ENCODE results near the gene ABHD15. TPM values are rescaled to one million over a fixed set of nuclear protein-coding genes. Genes with fewer than 3 reads are reported as not detected.

Gene ABHD15
- total and polyA plus RNA-seq, 9 of the 15 experiments (the other 6 are each of a cell fraction or from before 2014, with no cell fraction given), result 0.85 to 4.2 (median 2.1) TPM

DNA sequence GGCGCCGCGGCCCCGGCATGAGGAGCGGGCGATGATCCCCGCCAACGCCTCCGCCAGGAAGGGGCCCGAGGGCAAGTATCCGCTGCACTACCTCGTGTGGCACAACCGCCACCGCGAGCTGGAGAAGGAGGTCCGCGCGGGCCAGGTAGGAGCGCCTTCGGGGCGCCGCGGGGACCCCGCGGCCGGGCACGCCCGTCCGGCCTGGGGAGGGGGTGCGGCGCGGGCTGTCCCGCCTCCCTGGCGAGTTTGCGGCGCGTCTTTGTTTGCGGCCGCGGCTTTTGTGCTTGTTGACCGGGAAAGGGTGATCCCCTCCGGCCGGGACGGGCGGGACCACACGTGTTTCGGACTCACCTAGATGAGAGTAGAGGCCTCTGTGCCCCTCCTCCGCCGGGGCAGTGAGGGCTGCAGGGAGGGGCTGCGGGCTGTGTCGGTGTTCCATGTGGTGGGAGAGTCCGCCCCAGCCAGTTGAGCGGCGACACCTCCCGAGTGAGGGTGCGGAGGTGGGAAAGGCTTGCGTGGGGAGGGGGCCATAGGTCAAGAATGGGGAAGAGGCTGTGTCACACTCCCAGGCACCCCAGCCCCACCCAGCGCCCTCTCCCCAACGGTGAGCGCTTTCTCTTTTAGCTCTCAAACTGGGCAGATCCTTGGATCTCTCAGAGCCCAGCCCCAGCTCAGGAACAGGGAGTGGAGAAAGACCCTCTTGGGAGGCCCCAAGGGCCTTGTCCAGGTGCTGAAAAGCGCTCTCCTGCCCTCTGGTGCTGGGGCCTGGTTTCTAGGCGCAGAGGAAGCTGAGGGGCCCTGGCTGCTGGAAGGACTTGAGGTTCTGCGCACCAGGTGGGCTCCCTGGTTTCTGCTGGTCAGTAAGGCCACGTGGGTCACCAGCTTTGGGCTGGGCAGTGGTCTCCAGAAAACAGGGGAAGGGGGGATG lies 27.0 kb upstream of the ABHD15 start (continued):
- 0 out of 2 replicates have a peak, but pooled peaks have one; percentile 31 for TF ChIP-seq USF2 (CRISPR knock-in tag; IDR thresholded peaks at IDR 0.05)
- no peak for TF ChIP-seq ZMIZ1 (IDR thresholded peaks at IDR 0.05; ENCODE audit: low read depth in 2 of 2, low read length in 2 of 2)
- TF ChIP-seq DACH1 (IDR thresholded peaks at IDR 0.05; ENCODE audit: partially characterized antibody), result no peak
- TF ChIP-seq STAG1 (CRISPR knock-in tag; IDR thresholded peaks at IDR 0.05; ENCODE audit: borderline replicate concordance), result peak; percentile 81; the same call in 1 of the 2 replicates
- TF ChIP-seq FOXO4 (CRISPR knock-in tag; IDR thresholded peaks at IDR 0.05), result no peak
- TF ChIP-seq RB1 (IDR thresholded peaks at IDR 0.05; ENCODE audit: low read depth), result 0 out of 2 replicates have a peak, but pooled peaks have one; percentile 33
- TF ChIP-seq HMBOX1 (IDR thresholded peaks at IDR 0.05), result no peak
- TF ChIP-seq TAF7 (tag; IDR thresholded peaks at IDR 0.05), result no peak
- no peak for TF ChIP-seq HNRNPL (IDR thresholded peaks at IDR 0.05; ENCODE audit: low read depth, low read length)
- TF ChIP-seq ZNF274 (IDR thresholded peaks at IDR 0.05; ENCODE audit: borderline replicate concordance, low read depth, low read length), result no peak
- TF ChIP-seq MEF2D (tag; conservative IDR thresholded peaks at IDR 0.05; ENCODE audit: low read depth), result no peak
- no peak; the same call in 1 of the 2 replicates for TF ChIP-seq RERE (CRISPR knock-in tag; IDR thresholded peaks at IDR 0.05; ENCODE audit: borderline replicate concordance)
- TF ChIP-seq STAT5B (CRISPR knock-in tag; IDR thresholded peaks at IDR 0.05), result no peak
